Suppressor macrophage treated with lipopolysaccharide for 4 hours (primary cell): ENCODE measurements around the gene ATOH1.

Source experiments
- DNase-seq: peaks from one replicate; pipeline ENCODE4 v3.0.0-alpha.2; 2020

ATOH1 gene

GRCh38 chr4:93828332-93828994, at the start of gene ATOH1:
TSS of gene ATOH1 (plus strand) at chr4:93828753. CDS start at chr4:93828927, 174 bp downstream.
- peak; percentile 6 for DNase-seq

- no peak for DNase-seq
These were observed 49.3 kb upstream of the ATOH1 start for GRCh38 chr4:93779228-93779627.

- DNase-seq = no peak
These were observed 48.5 kb upstream of the ATOH1 start for GRCh38 chr4:93780080-93780479.

- DNase-seq = no peak
These were observed 47.4 kb upstream of the ATOH1 start for GRCh38 chr4:93781198-93781597.

- no peak for DNase-seq
These were observed 42.4 kb upstream of the ATOH1 start for GRCh38 chr4:93786149-93786548.

- DNase-seq = peak; percentile 3
These were observed 39.8 kb upstream of the ATOH1 start for GRCh38 chr4:93788712-93789111.

GRCh38 chr4:93791570-93792195, 36.9 kb upstream of the ATOH1 start:
- DNase-seq = peak; percentile 69

GRCh38 chr4:93802045-93802444, 26.5 kb upstream of the ATOH1 start:
- no peak for DNase-seq

GRCh38 chr4:93809773-93810172, 18.8 kb upstream of the ATOH1 start:
- DNase-seq = no peak

GRCh38 chr4:93810340-93810992, 18.1 kb upstream of the ATOH1 start:
- no peak for DNase-seq

- DNase-seq = no peak
These were observed 15.5 kb upstream of the ATOH1 start for GRCh38 chr4:93813092-93813491.

GRCh38 chr4:93814141-93814540, 14.4 kb upstream of the ATOH1 start:
- no peak for DNase-seq

- peak; percentile 71 for DNase-seq
These were observed 13.8 kb upstream of the ATOH1 start for GRCh38 chr4:93814722-93815121.

GRCh38 chr4:93825551-93826216, 2.9 kb upstream of the ATOH1 start:
- no peak for DNase-seq

- DNase-seq = no peak
These were observed 1.1 kb upstream of the ATOH1 start for GRCh38 chr4:93827272-93827947.

GRCh38 chr4:93828995-93829819, 654 bp downstream of the ATOH1 start:
- DNase-seq = no peak

- DNase-seq = no peak
These were observed 1.5 kb downstream of the ATOH1 start for GRCh38 chr4:93829820-93830687.

GRCh38 chr4:93831716-93832496, 3.4 kb downstream of the ATOH1 start:
- no peak for DNase-seq

- DNase-seq = no peak
These were observed 5.9 kb downstream of the ATOH1 start for GRCh38 chr4:93834249-93835066.
